Kidney epithelial cell (primary cell): Measurements from ENCODE around the gene RBM43. TPM values are rescaled to one million over a fixed set of nuclear protein-coding genes. Genes with fewer than 3 reads are reported as not detected.

ENCODE experiments used
- DNase-seq: peaks from one replicate; pipeline ENCODE4 v3.0.0-alpha.2; 2010; ENCODE audit warnings: low read depth
- H3K27me3 ChIP-seq: 2 replicates; pipeline ENCODE4 v1.6.0; 2011; ENCODE audit warnings: low read length; ENCODE audit not compliant: control insufficient read depth, insufficient read depth
- H3K36me3 ChIP-seq: 2 replicates; pipeline ENCODE4 v1.5.1; 2011; ENCODE audit warnings: low read length; ENCODE audit not compliant: control insufficient read depth, insufficient read depth
- H3K4me3 ChIP-seq: 2 replicates; pipeline ENCODE4 v1.5.1; 2011; ENCODE audit warnings: low read depth, mild to moderate bottlenecking, control low read depth, low read length
- total RNA-seq: library from RNA; depleted of rRNA; stranded (reverse); fragments of >200 nt; gene quantifications from 2 replicates; pipeline ENCODE4 v1.2.3, GENCODE V29; 2015
- TF ChIP-seq, protein P1 (sequence below): IDR thresholded peaks from 2 replicates; pipeline ENCODE4 v1.5.1; 2011; ENCODE audit warnings: mild to moderate bottlenecking, moderate library complexity, low read length, control low read depth, inconsistent platforms; ENCODE audit not compliant: insufficient read depth, poor library complexity, severe bottlenecking

The RBM43 gene
- total RNA-seq, 1 donor from 2014 or later: 2.2 TPM

DNA sequence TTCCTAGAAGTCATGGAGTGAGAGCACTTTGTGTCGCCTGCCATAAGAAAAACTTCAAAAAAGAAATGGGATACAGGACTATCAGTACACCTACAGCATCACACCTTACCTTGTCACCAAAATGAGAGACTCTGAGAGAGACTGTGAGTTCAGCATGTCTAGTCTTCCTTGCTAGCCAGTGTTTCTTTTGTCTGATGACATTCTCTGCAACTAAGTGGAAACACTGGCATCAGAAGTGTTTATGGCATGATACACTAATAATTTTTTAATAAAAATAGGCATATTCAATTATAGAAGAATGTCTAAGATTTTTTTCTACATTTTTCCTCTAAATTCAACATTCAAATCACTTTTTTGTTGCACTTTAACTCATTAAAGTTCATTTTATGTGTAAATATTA, 9.0 kb downstream of the RBM43 start:
- DNase-seq: no peak
- H3K4me3 ChIP-seq: no peak overlapping the region
- TF ChIP-seq, protein P1, sequence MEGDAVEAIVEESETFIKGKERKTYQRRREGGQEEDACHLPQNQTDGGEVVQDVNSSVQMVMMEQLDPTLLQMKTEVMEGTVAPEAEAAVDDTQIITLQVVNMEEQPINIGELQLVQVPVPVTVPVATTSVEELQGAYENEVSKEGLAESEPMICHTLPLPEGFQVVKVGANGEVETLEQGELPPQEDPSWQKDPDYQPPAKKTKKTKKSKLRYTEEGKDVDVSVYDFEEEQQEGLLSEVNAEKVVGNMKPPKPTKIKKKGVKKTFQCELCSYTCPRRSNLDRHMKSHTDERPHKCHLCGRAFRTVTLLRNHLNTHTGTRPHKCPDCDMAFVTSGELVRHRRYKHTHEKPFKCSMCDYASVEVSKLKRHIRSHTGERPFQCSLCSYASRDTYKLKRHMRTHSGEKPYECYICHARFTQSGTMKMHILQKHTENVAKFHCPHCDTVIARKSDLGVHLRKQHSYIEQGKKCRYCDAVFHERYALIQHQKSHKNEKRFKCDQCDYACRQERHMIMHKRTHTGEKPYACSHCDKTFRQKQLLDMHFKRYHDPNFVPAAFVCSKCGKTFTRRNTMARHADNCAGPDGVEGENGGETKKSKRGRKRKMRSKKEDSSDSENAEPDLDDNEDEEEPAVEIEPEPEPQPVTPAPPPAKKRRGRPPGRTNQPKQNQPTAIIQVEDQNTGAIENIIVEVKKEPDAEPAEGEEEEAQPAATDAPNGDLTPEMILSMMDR: no peak
- no peaks in the 10 kb centered on the region for H3K36me3 ChIP-seq
- H3K27me3 ChIP-seq: no peaks in the 10 kb centered on the region

GRCh38 chr2:151251012-151251411, 10.7 kb downstream of the RBM43 start:
- H3K4me3 ChIP-seq: no peak overlapping the region
- H3K36me3 ChIP-seq: no peaks in the 10 kb centered on the region
- DNase-seq: no peak
- TF ChIP-seq, protein P1: no peak
- no peaks in the 10 kb centered on the region for H3K27me3 ChIP-seq

- no peaks in the 10 kb centered on the region for H3K27me3 ChIP-seq
- no peaks in the 10 kb centered on the region for H3K36me3 ChIP-seq
- no peak overlapping the region for H3K4me3 ChIP-seq
- TF ChIP-seq, protein P1: no peak
- DNase-seq: no peak
Observed at GRCh38 chr2:151247432-151247831, 14.2 kb downstream of the RBM43 start.

GRCh38 chr2:151246152-151246551, 15.5 kb downstream of the RBM43 start:
- TF ChIP-seq, protein P1: no peak
- no peaks in the 10 kb centered on the region for H3K27me3 ChIP-seq
- no peak for DNase-seq
- no peak overlapping the region for H3K4me3 ChIP-seq
- H3K36me3 ChIP-seq: no peaks in the 10 kb centered on the region

DNA sequence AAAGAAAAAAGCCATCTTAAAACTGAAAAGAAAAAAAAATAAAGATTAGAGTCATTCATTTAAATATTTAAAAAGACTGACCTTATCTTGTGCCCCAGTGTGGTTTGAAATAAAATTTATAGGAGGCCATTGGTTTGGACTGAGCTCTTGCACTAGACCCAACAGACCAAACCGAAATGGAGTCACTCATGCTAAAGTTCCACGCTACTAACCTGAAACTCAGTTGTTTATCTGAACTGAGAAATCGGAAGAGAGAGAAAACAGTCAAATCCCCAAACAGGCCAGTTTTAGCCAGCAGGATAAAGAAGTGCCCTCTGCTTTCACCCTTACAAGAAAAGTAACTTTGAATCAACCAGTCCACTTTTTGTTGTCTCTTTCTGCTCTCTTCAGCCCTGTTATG, 18.2 kb downstream of the RBM43 start:
- no peak for DNase-seq
- Histone ChIP-seq H3K36me3 (no peaks in the 10 kb centered on the region), H3K4me3 (no peak overlapping the region), H3K27me3 (no peaks in the 10 kb centered on the region)
- TF ChIP-seq, protein P1: no peak

DNA sequence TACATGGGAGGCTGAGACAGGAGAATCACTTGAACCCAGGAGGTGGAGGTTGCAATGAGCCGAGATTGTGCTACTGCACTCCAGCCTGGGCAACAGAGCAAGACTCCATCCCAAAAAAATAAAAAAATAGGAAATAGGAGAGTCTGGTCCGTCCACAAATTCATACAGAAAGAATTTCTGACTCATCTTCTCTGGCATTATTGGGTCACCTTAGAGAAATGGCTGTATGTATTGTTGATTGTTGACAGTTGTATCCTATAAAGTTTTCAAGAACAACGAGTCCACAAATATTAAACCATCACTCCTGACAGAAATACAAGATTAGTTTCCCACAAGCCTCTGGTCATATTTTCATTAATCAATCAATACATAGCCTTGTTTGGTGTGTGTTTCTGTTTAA, 20.4 kb downstream of the RBM43 start:
- Histone ChIP-seq H3K4me3 (no peak overlapping the region), H3K36me3 (no peaks in the 10 kb centered on the region), H3K27me3 (no peaks in the 10 kb centered on the region)
- no peak for DNase-seq
- TF ChIP-seq, protein P1: no peak
